Left lung (tissue), 10 donors: ENCODE measurements around the gene DCAF5. TPM values are rescaled to one million over a fixed set of nuclear protein-coding genes. Genes with fewer than 3 reads are reported as not detected.
A peak's percentile ranks its signal among the peaks of the same experiment; 100 is the strongest.

Experiments used
- ATAC-seq: fragments of 200-7000 bp; cut with Tn5 transposase; one replicate; pipeline ENCODE4 v1.9.1; 2020; ENCODE audit warnings: moderate library complexity
- DNase-seq, 4 donors: peaks; one replicate each; pipeline ENCODE4 v3.0.0-alpha.2; 2013 to 2020
- H3K27ac ChIP-seq, 2 donors: fragments of 200-600 bp; sonication (generic) in 1 of 2; one replicate each; pipeline versions ENCODE4 v1.5.0 to v1.8.0; 2020 to 2021
- H3K27me3 ChIP-seq, 2 donors: fragments of 200-600 bp; sonication (generic) in 1 of 2; one replicate each; pipeline versions ENCODE4 v1.5.0 to v1.8.0; 2020 to 2021
- H3K36me3 ChIP-seq, 2 donors: fragments of 200-600 bp; sonication (generic) in 1 of 2; one replicate each; pipeline versions ENCODE4 v1.5.0 to v1.8.0; 2020 to 2021
- H3K4me1 ChIP-seq, 2 donors: fragments of 200-600 bp; one replicate each; pipeline ENCODE4 v1.8.0; 2021
- H3K4me3 ChIP-seq, 2 donors: fragments of 200-600 bp; sonication (generic) in 1 of 2; one replicate each; pipeline versions ENCODE4 v1.5.0 to v1.8.0; 2020 to 2021; ENCODE audit warnings: mild to moderate bottlenecking in 1 of 2
- H3K9me3 ChIP-seq, 2 donors: fragments of 200-600 bp; sonication (generic) in 1 of 2; one replicate each; pipeline versions ENCODE4 v1.5.0 to v1.8.0; 2020 to 2021
- CTCF ChIP-seq, 2 donors: fragments of 200-600 bp; sonication (generic) in 1 of 2; IDR thresholded peaks; one replicate each; pipeline versions ENCODE4 v1.5.0 to v1.8.0; 2021; ENCODE audit warnings: antibody characterized with exemption in 2 of 2
- intact Hi-C, 2 donors: fragments of 100-400 bp; cut with DNase I; formaldehyde crosslinking; loops; one replicate each; pipeline versions ENCODE4 v1.11.2 to v1.14.2; 2022
- polyA plus RNA-seq, 6 donors: library from polyadenylated mRNA; unstranded; fragments of 120-200 nt; gene quantifications; one replicate each; pipeline ENCODE4 v1.2.1, GENCODE V29; 2013; ENCODE audit not compliant: insufficient read length in 6 of 6
- total RNA-seq, 2 donors: library from RNA; stranded (reverse); fragmentation: NEBNext Ultra II Directional; extraction: Animal tissue kit (Norgen Biotek cat#: 25700); gene quantifications; one replicate each; pipeline ENCODE4 v1.2.1, GENCODE V29; 2021
- donor health status: DM: no; HTN: yes; CAD: no.
- donor health status: DM: no; HTN: no; CAD: no.

DCAF5 gene
- total and polyA plus RNA-seq, 8 donors = 45.9 to 66.9 (median 58.4) TPM

GRCh38 chr14:69049675-69050074, 103.2 kb downstream of the DCAF5 start:
- peaks cover 34 to 83% of the 10 kb centered on the region in 2 donors for H3K4me1 ChIP-seq
- peak overlapping the region; percentile 77 to 79 for H3K27ac ChIP-seq
- H3K4me3 ChIP-seq = no peak overlapping the region
- intact Hi-C loops = no loop called here
- no peaks in the 10 kb centered on the region for H3K27me3 ChIP-seq
- no peak for TF ChIP-seq CTCF (IDR thresholded peaks at IDR 0.05)
- ATAC-seq (peak; percentile 49), DNase-seq (peak in 1 of 4 donors; percentile 77)
- peaks cover 0 to 18% of the 10 kb centered on the region in 2 donors for H3K36me3 ChIP-seq
- no peaks in the 10 kb centered on the region for H3K9me3 ChIP-seq

GRCh38 chr14:69048456-69048855, 104.5 kb downstream of the DCAF5 start:
- H3K9me3 ChIP-seq = no peaks in the 10 kb centered on the region
- intact Hi-C loops = no loop called here
- H3K27ac ChIP-seq = peak overlapping the region in 1 of 2 donors; percentile 77
- H3K4me1 ChIP-seq = peaks cover 43 to 95% of the 10 kb centered on the region in 2 donors
- ATAC-seq (no peak), DNase-seq (no peak)
- no peaks in the 10 kb centered on the region for H3K27me3 ChIP-seq
- peaks cover 0 to 5% of the 10 kb centered on the region in 2 donors for H3K36me3 ChIP-seq
- H3K4me3 ChIP-seq = no peak overlapping the region
- TF ChIP-seq CTCF (IDR thresholded peaks at IDR 0.05) = no peak

- no peak for TF ChIP-seq CTCF (IDR thresholded peaks at IDR 0.05)
- Histone ChIP-seq H3K36me3 (no peaks in the 10 kb centered on the region), H3K4me3 (no peak overlapping the region), H3K27me3 (no peaks in the 10 kb centered on the region), H3K4me1 (peaks cover 53 to 99% of the 10 kb centered on the region in 2 donors), H3K9me3 (no peaks in the 10 kb centered on the region), H3K27ac (peak overlapping the region; percentile 65 to 86)
- no peak for DNase-seq
- no peak for ATAC-seq
- intact Hi-C loops = no loop called here
These were observed 105.7 kb downstream of the DCAF5 start for GRCh38 chr14:69047255-69047654.

GRCh38 chr14:69046476-69046860, 106.5 kb downstream of the DCAF5 start:
- DNase-seq = peak in 1 of 4 donors; percentile 61
- TF ChIP-seq CTCF (IDR thresholded peaks at IDR 0.05) = no peak
- Histone ChIP-seq H3K27me3 (no peaks in the 10 kb centered on the region), H3K9me3 (no peaks in the 10 kb centered on the region), H3K27ac (peak overlapping the region; percentile 65 to 86), H3K4me3 (no peak overlapping the region), H3K36me3 (no peaks in the 10 kb centered on the region), H3K4me1 (peaks cover 53 to 97% of the 10 kb centered on the region in 2 donors)
- intact Hi-C loops = no loop called here
- peak; percentile 9 for ATAC-seq

GRCh38 chr14:69045857-69046475, 107.0 kb downstream of the DCAF5 start:
- Histone ChIP-seq H3K27me3 (no peaks in the 10 kb centered on the region), H3K36me3 (no peaks in the 10 kb centered on the region), H3K4me1 (peaks cover 53 to 92% of the 10 kb centered on the region in 2 donors), H3K27ac (peak overlapping the region; percentile 65 to 86), H3K4me3 (no peak overlapping the region), H3K9me3 (no peaks in the 10 kb centered on the region)
- DNase-seq (peak in 1 of 4 donors; percentile 71), ATAC-seq (peak; percentile 16)
- no peak for TF ChIP-seq CTCF (IDR thresholded peaks at IDR 0.05)
- intact Hi-C loops = no loop called here
